ENCODE data around the gene MORN1.

Gene MORN1

GRCh38 chr1:2400950-2401649 lies 9.7 kb upstream of the MORN1 start:
- Histone ChIP-seq H3K36me3 (ENCODE audit: insufficient read depth, low read length) (peaks cover 84% of the 10 kb centered on the region), H3K27me3 (ENCODE audit: insufficient read depth, low read length) (no peaks in the 10 kb centered on the region), H3K9me3 (ENCODE audit: low read length) (no peaks in the 10 kb centered on the region), H4K20me1 (ENCODE audit: insufficient read depth, low read length) (no peaks in the 10 kb centered on the region), H3K9me2 (ENCODE audit: low read depth, low read length) (no peaks in the 10 kb centered on the region), H3K9ac (ENCODE audit: low read length) (no peak overlapping the region), H3K27ac (ENCODE audit: low read depth, low read length, poor library complexity, severe bottlenecking) (no peak overlapping the region), H3K4me2 (ENCODE audit: low read length) (no peak overlapping the region), H3K4me3 (ENCODE audit: low read depth, low read length, poor library complexity, severe bottlenecking) (no peak overlapping the region), H2AFZ (ENCODE audit: low read length) (no peak overlapping the region), H3K4me1 (ENCODE audit: insufficient read depth, low read length, severe bottlenecking) (no peaks in the 10 kb centered on the region), H3F3A (ENCODE audit: insufficient read depth, low read length) (no peaks in the 10 kb centered on the region), H3K79me2 (ENCODE audit: insufficient read depth, low read length) (no peaks in the 10 kb centered on the region)
- TF ChIP-seq CTCF (IDR thresholded peaks at IDR 0.05; ENCODE audit: low read length) (no peak), EZH2 (IDR thresholded peaks at IDR 0.05; ENCODE audit: borderline replicate concordance, low read length) (no peak)

DNA sequence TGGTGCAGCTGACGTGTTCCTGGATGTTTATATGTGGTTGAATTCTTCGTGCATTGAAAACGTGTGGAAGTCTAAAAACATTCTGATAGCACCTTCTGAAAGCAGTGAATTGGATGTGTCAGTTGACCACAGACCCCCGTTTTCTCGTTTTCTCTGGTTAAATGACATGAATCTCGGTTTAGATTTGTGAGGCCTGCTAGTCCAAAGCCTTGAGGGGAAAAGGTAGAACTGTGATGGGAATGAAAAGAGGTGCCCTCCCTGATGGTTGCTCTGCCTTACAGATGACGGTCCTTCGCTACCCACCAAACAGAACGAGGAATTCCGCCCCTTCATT lies 9.2 kb upstream of the MORN1 start:
- Histone ChIP-seq H3K27ac (ENCODE audit: low read depth, low read length, poor library complexity, severe bottlenecking) (no peak overlapping the region), H2AFZ (ENCODE audit: low read length) (no peak overlapping the region), H4K20me1 (ENCODE audit: insufficient read depth, low read length) (no peaks in the 10 kb centered on the region), H3K36me3 (ENCODE audit: insufficient read depth, low read length) (peaks cover 89% of the 10 kb centered on the region), H3F3A (ENCODE audit: insufficient read depth, low read length) (no peaks in the 10 kb centered on the region), H3K4me2 (ENCODE audit: low read length) (no peak overlapping the region), H3K79me2 (ENCODE audit: insufficient read depth, low read length) (no peaks in the 10 kb centered on the region), H3K9me3 (ENCODE audit: low read length) (no peaks in the 10 kb centered on the region), H3K9ac (ENCODE audit: low read length) (no peak overlapping the region), H3K27me3 (ENCODE audit: insufficient read depth, low read length) (no peaks in the 10 kb centered on the region), H3K4me3 (ENCODE audit: low read depth, low read length, poor library complexity, severe bottlenecking) (no peak overlapping the region), H3K4me1 (ENCODE audit: insufficient read depth, low read length, severe bottlenecking) (no peaks in the 10 kb centered on the region), H3K9me2 (ENCODE audit: low read depth, low read length) (no peaks in the 10 kb centered on the region)
- TF ChIP-seq EZH2 (IDR thresholded peaks at IDR 0.05; ENCODE audit: borderline replicate concordance, low read length) = no peak
- TF ChIP-seq CTCF (IDR thresholded peaks at IDR 0.05; ENCODE audit: low read length) = no peak

DNA sequence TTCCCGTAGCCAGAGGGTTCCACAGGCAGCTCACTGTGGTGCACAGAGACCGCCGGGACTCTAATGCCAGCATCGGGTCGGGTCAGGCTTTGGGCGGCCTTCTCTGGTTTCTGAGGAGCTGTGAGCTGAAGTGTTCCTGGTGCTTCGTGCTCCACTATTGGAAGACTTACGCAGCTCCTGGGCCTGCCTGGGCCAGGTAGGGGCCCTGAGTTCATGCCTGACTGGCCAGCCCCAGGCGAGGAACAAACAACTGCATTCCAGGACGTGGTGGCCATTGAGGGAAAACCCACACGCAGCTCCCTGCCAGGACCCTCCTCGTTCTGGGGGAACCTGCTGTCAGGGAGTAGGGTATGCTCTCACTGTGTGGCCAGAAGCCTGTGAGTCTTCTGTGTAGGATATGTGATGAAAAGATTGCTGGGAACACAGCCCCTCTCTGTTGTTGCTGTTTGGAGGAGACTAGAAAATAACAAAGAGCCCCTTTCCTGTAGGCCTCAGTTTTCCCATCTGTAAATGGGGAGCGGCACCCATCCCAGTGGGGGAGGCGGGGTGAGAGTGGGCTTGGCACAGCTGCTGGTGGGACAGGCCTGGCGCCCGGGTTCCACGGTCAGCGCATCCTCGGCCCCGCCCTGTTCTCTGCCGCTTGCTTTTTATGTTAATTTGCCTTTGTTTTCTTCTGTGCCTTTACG lies 8.7 kb upstream of the MORN1 start:
- Histone ChIP-seq H3K4me2 (ENCODE audit: low read length) (no peak overlapping the region), H3K9ac (ENCODE audit: low read length) (no peak overlapping the region), H3K9me3 (ENCODE audit: low read length) (no peaks in the 10 kb centered on the region), H2AFZ (ENCODE audit: low read length) (no peak overlapping the region), H3K36me3 (ENCODE audit: insufficient read depth, low read length) (peaks cover 91% of the 10 kb centered on the region), H3K27ac (ENCODE audit: low read depth, low read length, poor library complexity, severe bottlenecking) (no peak overlapping the region), H3K79me2 (ENCODE audit: insufficient read depth, low read length) (no peaks in the 10 kb centered on the region), H3K9me2 (ENCODE audit: low read depth, low read length) (no peaks in the 10 kb centered on the region), H3F3A (ENCODE audit: insufficient read depth, low read length) (no peaks in the 10 kb centered on the region), H3K4me1 (ENCODE audit: insufficient read depth, low read length, severe bottlenecking) (no peaks in the 10 kb centered on the region), H3K27me3 (ENCODE audit: insufficient read depth, low read length) (no peaks in the 10 kb centered on the region), H3K4me3 (ENCODE audit: low read depth, low read length, poor library complexity, severe bottlenecking) (no peak overlapping the region), H4K20me1 (ENCODE audit: insufficient read depth, low read length) (no peaks in the 10 kb centered on the region)
- no peak for TF ChIP-seq CTCF (IDR thresholded peaks at IDR 0.05; ENCODE audit: low read length)
- no peak for TF ChIP-seq EZH2 (IDR thresholded peaks at IDR 0.05; ENCODE audit: borderline replicate concordance, low read length)

Data from OCI-LY1 (cell line).